ENCODE data around the gene SLC27A3.
"Not testable (repeated sequence)": the region's sequence is repeated elsewhere in the genome, so short reads cannot be mapped to it uniquely, and the experiment has no call there.

Gene SLC27A3

GRCh38 chr1:153764310-153764709 is 10.9 kb upstream of the SLC27A3 start:
- Histone ChIP-seq H3K27me3 (ENCODE audit: control insufficient read depth in 3 of 3, insufficient read depth in 3 of 3, low read depth in 1 of 3, low read length in 3 of 3) (no peaks in the 10 kb centered on the region), H3K9me3 (replicated peaks in 1 of 2; ENCODE audit: control insufficient read depth in 2 of 2, insufficient read depth in 1 of 2, low read depth in 1 of 2, low read length in 2 of 2) (no peaks in the 10 kb centered on the region), H3K36me3 (replicated peaks in 1 of 2; ENCODE audit: control insufficient read depth in 2 of 2, insufficient read depth in 2 of 2, low read length in 2 of 2) (peaks cover 43 to 98% of the 10 kb centered on the region in 2 donors), H3K4ac (ENCODE audit: low read length) (no peak overlapping the region), H3K18ac (ENCODE audit: low read length) (no peak overlapping the region), H2AFZ (ENCODE audit: low read length) (no peak overlapping the region), H2BK5ac (ENCODE audit: low read length) (no peak overlapping the region), H2BK120ac (ENCODE audit: low read depth, low read length) (no peak overlapping the region), H3K9ac (ENCODE audit: low read depth, low read length, poor library complexity) (no peak overlapping the region), H4K8ac (ENCODE audit: low read depth, low read length) (no peak overlapping the region), H3K27ac (replicated peaks; ENCODE audit: low read length) (no peak overlapping the region), H3K79me1 (ENCODE audit: low read depth, low read length) (no peaks in the 10 kb centered on the region), H2BK15ac (ENCODE audit: low read length) (no peak overlapping the region), H2AK5ac (ENCODE audit: low read depth, low read length) (no peak overlapping the region), H3K14ac (ENCODE audit: low read length) (no peak overlapping the region), H3K4me3 (ENCODE audit: low read length in 2 of 2) (no peak overlapping the region), H3K4me2 (ENCODE audit: insufficient read depth, low read length, poor library complexity, severe bottlenecking) (no peak overlapping the region), H4K91ac (ENCODE audit: low read depth, low read length, poor library complexity) (no peak overlapping the region), H3K23ac (ENCODE audit: low read depth, low read length, poor library complexity) (no peak overlapping the region), H3K4me1 (ENCODE audit: control insufficient read depth in 2 of 2, insufficient read depth in 1 of 2, low read depth in 1 of 2, low read length in 2 of 2) (no peaks in the 10 kb centered on the region), H2BK12ac (ENCODE audit: low read length) (no peak overlapping the region)
- no peak for DNase-seq (ENCODE audit: low spot score)
- no CpG with 5 or more reads among the region's 5 CpGs for WGBS, 2 donors (ENCODE audit: extremely low coverage in 2 of 2, insufficient read length in 2 of 2, insufficient replicate concordance in 1 of 2)

- H3K9me3 ChIP-seq (replicated peaks in 1 of 2; ENCODE audit: control insufficient read depth in 2 of 2, insufficient read depth in 1 of 2, low read depth in 1 of 2, low read length in 2 of 2); H3K27me3 ChIP-seq (ENCODE audit: control insufficient read depth in 3 of 3, insufficient read depth in 3 of 3, low read depth in 1 of 3, low read length in 3 of 3); H2BK5ac ChIP-seq (ENCODE audit: low read length); DNase-seq (ENCODE audit: low spot score); H3K18ac ChIP-seq (ENCODE audit: low read length); H4K91ac ChIP-seq (ENCODE audit: low read depth, low read length, poor library complexity); H3K23ac ChIP-seq (ENCODE audit: low read depth, low read length, poor library complexity); H3K79me1 ChIP-seq (ENCODE audit: low read depth, low read length); H3K4me2 ChIP-seq (ENCODE audit: insufficient read depth, low read length, poor library complexity, severe bottlenecking); H3K4ac ChIP-seq (ENCODE audit: low read length); H2BK120ac ChIP-seq (ENCODE audit: low read depth, low read length); H2BK15ac ChIP-seq (ENCODE audit: low read length); H3K4me1 ChIP-seq (ENCODE audit: control insufficient read depth in 2 of 2, insufficient read depth in 1 of 2, low read depth in 1 of 2, low read length in 2 of 2); H3K4me3 ChIP-seq (ENCODE audit: low read length in 2 of 2); H3K9ac ChIP-seq (ENCODE audit: low read depth, low read length, poor library complexity); H3K27ac ChIP-seq (replicated peaks; ENCODE audit: low read length); H2BK12ac ChIP-seq (ENCODE audit: low read length); H2AFZ ChIP-seq (ENCODE audit: low read length); H3K14ac ChIP-seq (ENCODE audit: low read length); H2AK5ac ChIP-seq (ENCODE audit: low read depth, low read length); H4K8ac ChIP-seq (ENCODE audit: low read depth, low read length): not testable (repeated sequence)
- WGBS, 2 donors (ENCODE audit: extremely low coverage in 2 of 2, insufficient read length in 2 of 2, insufficient replicate concordance in 1 of 2), result no CpG with 5 or more reads among the region's 10 CpGs
- peaks cover 41 to 97% of the 10 kb centered on the region in 2 donors for H3K36me3 ChIP-seq (replicated peaks in 1 of 2; ENCODE audit: control insufficient read depth in 2 of 2, insufficient read depth in 2 of 2, low read length in 2 of 2)
Observed at GRCh38 chr1:153766663-153767062, 8.5 kb upstream of the SLC27A3 start.

GRCh38 chr1:153767519-153767918 is 7.7 kb upstream of the SLC27A3 start:
- no peak overlapping the region for H3K4ac ChIP-seq (ENCODE audit: low read length)

GRCh38 chr1:153768316-153769181 is 6.7 kb upstream of the SLC27A3 start:
- H4K8ac ChIP-seq (ENCODE audit: low read depth, low read length), result no peak overlapping the region
- no peaks in the 10 kb centered on the region for H3K27me3 ChIP-seq (ENCODE audit: control insufficient read depth in 3 of 3, insufficient read depth in 3 of 3, low read depth in 1 of 3, low read length in 3 of 3)
- no peak overlapping the region for H3K4me3 ChIP-seq (ENCODE audit: low read length in 2 of 2)
- no peak overlapping the region for H3K27ac ChIP-seq (replicated peaks; ENCODE audit: low read length)
- no peak overlapping the region for H3K4me2 ChIP-seq (ENCODE audit: insufficient read depth, low read length, poor library complexity, severe bottlenecking)
- H3K9ac ChIP-seq (ENCODE audit: low read depth, low read length, poor library complexity), result no peak overlapping the region
- H3K4ac ChIP-seq (ENCODE audit: low read length), result no peak overlapping the region
- no peak overlapping the region for H3K14ac ChIP-seq (ENCODE audit: low read length)
- H2BK5ac ChIP-seq (ENCODE audit: low read length), result no peak overlapping the region
- no peak for DNase-seq (ENCODE audit: low spot score)
- no peak overlapping the region for H2BK15ac ChIP-seq (ENCODE audit: low read length)
- H2AFZ ChIP-seq (ENCODE audit: low read length), result no peak overlapping the region
- no peaks in the 10 kb centered on the region for H3K9me3 ChIP-seq (replicated peaks in 1 of 2; ENCODE audit: control insufficient read depth in 2 of 2, insufficient read depth in 1 of 2, low read depth in 1 of 2, low read length in 2 of 2)
- H3K36me3 ChIP-seq (replicated peaks in 1 of 2; ENCODE audit: control insufficient read depth in 2 of 2, insufficient read depth in 2 of 2, low read length in 2 of 2), result peaks cover 46 to 97% of the 10 kb centered on the region in 2 donors
- no peak overlapping the region for H2AK5ac ChIP-seq (ENCODE audit: low read depth, low read length)
- H4K91ac ChIP-seq (ENCODE audit: low read depth, low read length, poor library complexity), result no peak overlapping the region
- no peak overlapping the region for H3K18ac ChIP-seq (ENCODE audit: low read length)
- no peaks in the 10 kb centered on the region for H3K4me1 ChIP-seq (ENCODE audit: control insufficient read depth in 2 of 2, insufficient read depth in 1 of 2, low read depth in 1 of 2, low read length in 2 of 2)
- no peak overlapping the region for H2BK12ac ChIP-seq (ENCODE audit: low read length)
- H3K23ac ChIP-seq (ENCODE audit: low read depth, low read length, poor library complexity), result no peak overlapping the region
- no peak overlapping the region for H2BK120ac ChIP-seq (ENCODE audit: low read depth, low read length)
- no CpG with 5 or more reads among the region's 4 CpGs for WGBS, 2 donors (ENCODE audit: extremely low coverage in 2 of 2, insufficient read length in 2 of 2, insufficient replicate concordance in 1 of 2)
- peaks cover 1% of the 10 kb centered on the region for H3K79me1 ChIP-seq (ENCODE audit: low read depth, low read length)

More at GRCh38 chr1:153767519-153767918, 7.7 kb upstream of the SLC27A3 start:
- Histone ChIP-seq H3K27ac (replicated peaks; ENCODE audit: low read length) (no peak overlapping the region), H2BK12ac (ENCODE audit: low read length) (no peak overlapping the region), H3K14ac (ENCODE audit: low read length) (no peak overlapping the region), H3K9me3 (replicated peaks in 1 of 2; ENCODE audit: control insufficient read depth in 2 of 2, insufficient read depth in 1 of 2, low read depth in 1 of 2, low read length in 2 of 2) (no peaks in the 10 kb centered on the region), H3K36me3 (replicated peaks in 1 of 2; ENCODE audit: control insufficient read depth in 2 of 2, insufficient read depth in 2 of 2, low read length in 2 of 2) (peaks cover 48 to 97% of the 10 kb centered on the region in 2 donors), H3K4me2 (ENCODE audit: insufficient read depth, low read length, poor library complexity, severe bottlenecking) (no peak overlapping the region), H2BK15ac (ENCODE audit: low read length) (no peak overlapping the region), H3K9ac (ENCODE audit: low read depth, low read length, poor library complexity) (no peak overlapping the region), H3K18ac (ENCODE audit: low read length) (no peak overlapping the region), H3K4me3 (ENCODE audit: low read length in 2 of 2) (peak overlapping the region in 1 of 2 donors; percentile 26), H3K23ac (ENCODE audit: low read depth, low read length, poor library complexity) (no peak overlapping the region), H2AK5ac (ENCODE audit: low read depth, low read length) (no peak overlapping the region), H4K8ac (ENCODE audit: low read depth, low read length) (no peak overlapping the region), H2BK5ac (ENCODE audit: low read length) (no peak overlapping the region), H3K27me3 (ENCODE audit: control insufficient read depth in 3 of 3, insufficient read depth in 3 of 3, low read depth in 1 of 3, low read length in 3 of 3) (no peaks in the 10 kb centered on the region), H4K91ac (ENCODE audit: low read depth, low read length, poor library complexity) (no peak overlapping the region), H3K79me1 (ENCODE audit: low read depth, low read length) (peaks cover 1% of the 10 kb centered on the region), H3K4me1 (ENCODE audit: control insufficient read depth in 2 of 2, insufficient read depth in 1 of 2, low read depth in 1 of 2, low read length in 2 of 2) (no peaks in the 10 kb centered on the region), H2AFZ (ENCODE audit: low read length) (no peak overlapping the region), H2BK120ac (ENCODE audit: low read depth, low read length) (no peak overlapping the region)
- WGBS, 2 donors (ENCODE audit: extremely low coverage in 2 of 2, insufficient read length in 2 of 2, insufficient replicate concordance in 1 of 2), result no CpG with 5 or more reads among the region's 11 CpGs
- DNase-seq (ENCODE audit: low spot score), result no peak
